Uterus (tissue), 2 donors: ENCODE results near the gene CAPN7.
A peak's percentile ranks its signal among the peaks of the same experiment; 100 is the strongest.

Experiments used
- POLR2A ChIP-seq, 2 donors: fragments of 450-650 bp; IDR thresholded peaks; one replicate each; pipeline ENCODE4 v1.6.1; 2016; ENCODE audit warnings: antibody characterized with exemption in 2 of 2, mild to moderate bottlenecking in 1 of 2, moderate library complexity in 1 of 2
- TF ChIP-seq, protein P1 (sequence below), 4 experiments: fragments of 200-600 bp in 2 of 4; fragments of 450-650 bp in 2 of 4; sonication (generic) in 2 of 4; IDR thresholded peaks; one replicate each; pipeline ENCODE4 v1.5.1; 2016 to 2019; ENCODE audit warnings: antibody characterized with exemption in 4 of 4, mild to moderate bottlenecking in 2 of 4, moderate library complexity in 1 of 4

DNA sequence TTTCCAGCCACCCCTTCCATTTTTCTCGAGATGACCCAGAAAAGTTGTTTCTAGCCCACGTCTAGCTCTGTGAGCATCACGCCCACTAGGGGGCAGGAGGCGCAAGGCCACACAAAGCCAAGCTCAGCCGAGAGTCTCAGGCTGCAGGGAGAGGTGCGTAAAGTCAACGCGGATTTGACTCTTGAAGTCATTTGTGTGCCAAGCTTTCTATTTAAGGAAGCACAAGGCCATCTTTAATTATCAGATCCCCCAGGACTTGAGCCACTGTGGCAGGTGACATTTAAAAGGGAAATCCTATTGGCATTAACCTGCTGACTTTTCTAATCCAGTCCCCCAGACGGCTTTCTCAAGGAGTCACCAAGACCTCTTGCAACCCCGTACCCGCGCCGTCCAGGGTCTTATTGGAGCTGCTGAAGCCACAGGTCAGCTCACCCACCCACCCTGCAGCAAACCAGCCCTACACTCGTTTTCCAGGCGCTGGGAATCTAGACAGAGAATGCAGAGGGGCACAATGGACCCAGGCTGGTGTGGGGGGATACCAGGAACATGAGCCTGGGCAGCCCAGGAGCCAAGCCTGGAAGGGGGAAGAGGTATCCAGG is 62.1 kb downstream of the CAPN7 start:
- TF ChIP-seq, protein P1, sequence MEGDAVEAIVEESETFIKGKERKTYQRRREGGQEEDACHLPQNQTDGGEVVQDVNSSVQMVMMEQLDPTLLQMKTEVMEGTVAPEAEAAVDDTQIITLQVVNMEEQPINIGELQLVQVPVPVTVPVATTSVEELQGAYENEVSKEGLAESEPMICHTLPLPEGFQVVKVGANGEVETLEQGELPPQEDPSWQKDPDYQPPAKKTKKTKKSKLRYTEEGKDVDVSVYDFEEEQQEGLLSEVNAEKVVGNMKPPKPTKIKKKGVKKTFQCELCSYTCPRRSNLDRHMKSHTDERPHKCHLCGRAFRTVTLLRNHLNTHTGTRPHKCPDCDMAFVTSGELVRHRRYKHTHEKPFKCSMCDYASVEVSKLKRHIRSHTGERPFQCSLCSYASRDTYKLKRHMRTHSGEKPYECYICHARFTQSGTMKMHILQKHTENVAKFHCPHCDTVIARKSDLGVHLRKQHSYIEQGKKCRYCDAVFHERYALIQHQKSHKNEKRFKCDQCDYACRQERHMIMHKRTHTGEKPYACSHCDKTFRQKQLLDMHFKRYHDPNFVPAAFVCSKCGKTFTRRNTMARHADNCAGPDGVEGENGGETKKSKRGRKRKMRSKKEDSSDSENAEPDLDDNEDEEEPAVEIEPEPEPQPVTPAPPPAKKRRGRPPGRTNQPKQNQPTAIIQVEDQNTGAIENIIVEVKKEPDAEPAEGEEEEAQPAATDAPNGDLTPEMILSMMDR (IDR thresholded peaks at IDR 0.05), result peak; percentile 93 to 97 (median 95)
- no peak for TF ChIP-seq POLR2A (IDR thresholded peaks at IDR 0.05)
